H1 (cell line): ENCODE results near the gene SPAG4. TPM values are rescaled to one million over a fixed set of nuclear protein-coding genes. Genes with fewer than 3 reads are reported as not detected.

ENCODE experiments used
- CTCF ChIA-PET: fragments of 300-600 bp; sonication (Branson Sonifier 250); formaldehyde crosslinking; loops from one replicate; lab custom pipeline; 2021; ENCODE audit not compliant: partially characterized antibody; lab: Charles Lee
- POLR2A ChIA-PET: fragments of 300-600 bp; sonication (Branson Sonifier 250); formaldehyde crosslinking; loops from one replicate; lab custom pipeline; 2021; ENCODE audit warnings: inconsistent platforms; ENCODE audit not compliant: partially characterized antibody; lab: Charles Lee
- DNase-seq, 2 experiments: peaks; one replicate each; pipeline versions ENCODE4 v3.0.0 to v3.0.0-alpha.2; 2010 to 2022; ENCODE audit warnings: low spot score in 2 of 2, low read depth in 1 of 2, mixed read lengths in 1 of 2
- FAIRE-seq: peaks from 2 replicates; lab custom pipeline; 2011; peaks lifted over from hg19 to GRCh38; lab: Jason Lieb, UNC
- H2AFZ ChIP-seq: 2 replicates; pipeline ENCODE4 v1.8.1; 2012; ENCODE audit warnings: low read length, inconsistent platforms
- H2AK5ac ChIP-seq: 2 replicates; pipeline ENCODE4 v1.6.1; 2013; ENCODE audit warnings: low read depth, low read length
- H2BK120ac ChIP-seq: replicated peaks from 2 replicates; pipeline ENCODE3; 2013; ENCODE audit warnings: low read depth, low read length, inconsistent platforms
- H2BK12ac ChIP-seq: 2 replicates; pipeline ENCODE4 v1.6.1; 2013; ENCODE audit warnings: low read depth, low read length
- H2BK15ac ChIP-seq: 2 replicates; pipeline ENCODE4 v1.6.1; 2013; ENCODE audit warnings: low read length
- H2BK20ac ChIP-seq: 2 replicates; pipeline ENCODE4 v1.6.1; 2013; ENCODE audit warnings: low read length
- H2BK5ac ChIP-seq: 2 replicates; pipeline ENCODE4 v1.6.1; 2013; ENCODE audit warnings: low read depth, low read length
- H3K14ac ChIP-seq: 2 replicates; pipeline ENCODE4 v1.6.1; 2013; ENCODE audit warnings: inconsistent platforms; ENCODE audit not compliant: insufficient read length
- H3K18ac ChIP-seq: 2 replicates; pipeline ENCODE4 v1.6.1; 2013; ENCODE audit warnings: low read length; ENCODE audit errors: extremely low read depth
- H3K23ac ChIP-seq: 2 replicates; pipeline ENCODE4 v1.6.1; 2013; ENCODE audit warnings: inconsistent platforms; ENCODE audit not compliant: insufficient read length
- H3K23me2 ChIP-seq: 2 replicates; pipeline ENCODE4 v1.6.1; 2013; ENCODE audit warnings: low read depth, low read length
- H3K27ac ChIP-seq: 2 replicates; pipeline ENCODE4 v1.6.1; 2011; ENCODE audit warnings: low read depth, low read length, inconsistent platforms
- H3K27me3 ChIP-seq, 4 experiments: replicated peaks in 1 of 4; 1 replicate in 1 of 4; 2 replicates in 3 of 4; pipeline versions ENCODE4 v1.6.1 to v1.8.1; 2011 to 2013; ENCODE audit warnings: low read length in 3 of 4, mild to moderate bottlenecking in 3 of 4, inconsistent platforms in 2 of 4, mixed read lengths in 2 of 4, moderate library complexity in 1 of 4; ENCODE audit not compliant: control insufficient read depth in 3 of 4, insufficient read depth in 3 of 4; ENCODE audit errors: extremely low read depth in 1 of 4
- H3K36me3 ChIP-seq, 4 experiments: 2 replicates each; pipeline versions ENCODE4 v1.6.1 to v1.8.1; 2011 to 2013; ENCODE audit warnings: mild to moderate bottlenecking in 4 of 4, low read length in 3 of 4, moderate library complexity in 2 of 4, control low read depth in 1 of 4, inconsistent platforms in 1 of 4; ENCODE audit not compliant: insufficient read depth in 4 of 4, control insufficient read depth in 2 of 4
- H3K4ac ChIP-seq: replicated peaks from 2 replicates; pipeline ENCODE3; 2013; ENCODE audit warnings: low read length, low read depth, mixed read lengths, inconsistent platforms; ENCODE audit not compliant: insufficient read length
- H3K4me1 ChIP-seq, 4 experiments: replicated peaks in 1 of 4; 1 replicate in 1 of 4; 2 replicates in 3 of 4; pipeline versions ENCODE4 v1.6.1 to v1.8.1; 2011 to 2013; ENCODE audit warnings: low read length in 3 of 4, inconsistent platforms in 2 of 4, mixed read lengths in 1 of 4; ENCODE audit not compliant: insufficient read depth in 4 of 4, control insufficient read depth in 3 of 4
- H3K4me2 ChIP-seq, 2 experiments: 2 replicates each; pipeline versions ENCODE4 v1.6.1 to v1.8.1; 2011 to 2013; ENCODE audit warnings: low read depth in 2 of 2, low read length in 2 of 2, control low read depth in 1 of 2, inconsistent platforms in 1 of 2, mild to moderate bottlenecking in 1 of 2; ENCODE audit not compliant: insufficient read depth in 1 of 2
- H3K4me3 ChIP-seq, 4 experiments: fragments of 200-600, 300-600 bp in 1 of 4; sonication (generic), shearing (Covaris generic), sonication (Bioruptor Twin) in 1 of 4; 2 replicates each; pipeline versions ENCODE4 v1.5.1 to v1.8.1; 2011 to 2016; ENCODE audit warnings: low read length in 4 of 4, low read depth in 3 of 4, control low read depth in 2 of 4, inconsistent platforms in 2 of 4, mild to moderate bottlenecking in 2 of 4, mixed read lengths in 1 of 4, moderate library complexity in 1 of 4; ENCODE audit not compliant: insufficient read depth in 2 of 4; ENCODE audit errors: extremely low read depth in 1 of 4
- H3K56ac ChIP-seq: replicated peaks from 2 replicates; pipeline ENCODE3; 2013; ENCODE audit warnings: low read depth, mild to moderate bottlenecking, mixed read lengths, low read length, inconsistent platforms; ENCODE audit not compliant: insufficient read length
- H3K79me1 ChIP-seq: 2 replicates; pipeline ENCODE4 v1.6.1; 2013; ENCODE audit warnings: low read depth, low read length, control low read depth
- H3K79me2 ChIP-seq, 2 experiments: 2 replicates each; pipeline versions ENCODE4 v1.6.1 to v1.8.1; 2012 to 2013; ENCODE audit warnings: low read length in 2 of 2, mild to moderate bottlenecking in 2 of 2, inconsistent platforms in 1 of 2; ENCODE audit not compliant: insufficient read depth in 2 of 2, control insufficient read depth in 1 of 2
- H3K9ac ChIP-seq, 4 experiments: replicated peaks in 1 of 4; 1 replicate in 1 of 4; 2 replicates in 3 of 4; pipeline versions ENCODE4 v1.6.1 to v1.8.1; 2011 to 2013; ENCODE audit warnings: low read depth in 3 of 4, low read length in 3 of 4, control low read depth in 2 of 4, mild to moderate bottlenecking in 2 of 4, moderate library complexity in 2 of 4, inconsistent platforms in 1 of 4; ENCODE audit errors: extremely low read depth in 1 of 4
- H3K9me3 ChIP-seq, 2 experiments: 2 replicates each; pipeline versions ENCODE4 v1.6.1 to v1.8.1; 2012 to 2013; ENCODE audit warnings: mild to moderate bottlenecking in 2 of 2, moderate library complexity in 2 of 2, control low read depth in 1 of 2, inconsistent platforms in 1 of 2, low read depth in 1 of 2, low read length in 1 of 2, mixed read lengths in 1 of 2; ENCODE audit not compliant: insufficient read depth in 2 of 2
- H4K20me1 ChIP-seq, 2 experiments: replicated peaks in 1 of 2; 2 replicates each; pipeline versions ENCODE3 to v1.8.1; 2011 to 2013; ENCODE audit warnings: inconsistent platforms in 2 of 2, low read length in 2 of 2, mild to moderate bottlenecking in 1 of 2; ENCODE audit not compliant: insufficient read depth in 2 of 2, control insufficient read depth in 1 of 2
- H4K5ac ChIP-seq: 2 replicates; pipeline ENCODE4 v1.6.1; 2013; ENCODE audit warnings: low read length, low read depth, mixed read lengths, inconsistent platforms; ENCODE audit not compliant: insufficient read length
- H4K8ac ChIP-seq: 2 replicates; pipeline ENCODE4 v1.8.0; 2013; ENCODE audit warnings: mild to moderate bottlenecking, moderate library complexity, low read length, inconsistent platforms; ENCODE audit not compliant: insufficient read depth; ENCODE audit errors: extremely low read depth
- H4K91ac ChIP-seq: replicated peaks from 2 replicates; pipeline ENCODE3; 2013; ENCODE audit warnings: low read length, mixed read lengths, inconsistent platforms; ENCODE audit not compliant: insufficient read length
- BRCA1 ChIP-seq: IDR thresholded peaks from 2 replicates; pipeline ENCODE4 v1.6.1; 2012; ENCODE audit warnings: low read depth, low read length, improper control_type of control experiment
- EP300 ChIP-seq, 2 experiments: IDR thresholded peaks; 1 replicate in 1 of 2; 2 replicates in 1 of 2; pipeline ENCODE4 v1.6.1; 2011 to 2012; ENCODE audit warnings: low read depth in 2 of 2, low read length in 2 of 2, mild to moderate bottlenecking in 2 of 2, borderline replicate concordance in 1 of 2, inconsistent platforms in 1 of 2, moderate library complexity in 1 of 2
- KDM5A ChIP-seq: fragments of 200-600 bp; IDR thresholded peaks from 2 replicates; pipeline ENCODE4 v1.7.1; 2012; ENCODE audit warnings: mild to moderate bottlenecking, low read length, inconsistent platforms, mixed read lengths
- MAX ChIP-seq: IDR thresholded peaks from 2 replicates; pipeline ENCODE4 v1.6.1; 2012; ENCODE audit warnings: inconsistent platforms
- PHF8 ChIP-seq: fragments of 200-600 bp; sonication (generic); conservative IDR thresholded peaks from 2 replicates; pipeline ENCODE4 v1.7.1; 2012; ENCODE audit warnings: low read depth, mild to moderate bottlenecking, inconsistent platforms, low read length, moderate library complexity
- RAD21 ChIP-seq, 2 experiments: IDR thresholded peaks in 1 of 2; conservative IDR thresholded peaks in 1 of 2; 2 replicates each; pipeline ENCODE4 v1.6.1; 2011; ENCODE audit warnings: low read depth in 2 of 2, low read length in 2 of 2, improper control_type of control experiment in 1 of 2, inconsistent platforms in 1 of 2, mild to moderate bottlenecking in 1 of 2, moderate library complexity in 1 of 2
- SP2 ChIP-seq: IDR thresholded peaks from 2 replicates; pipeline ENCODE4 v1.6.1; 2012; ENCODE audit warnings: mild to moderate bottlenecking, low read length, inconsistent platforms
- TBP ChIP-seq: IDR thresholded peaks from 2 replicates; pipeline ENCODE4 v1.6.1; 2011; ENCODE audit warnings: low read depth, low read length, improper control_type of control experiment
- WGBS, 2 experiments: shearing (Covaris generic) in 1 of 2; methylation state at CpG; one replicate each; pipeline versions ENCODE4 v1.1.6 to v1.1.7; 2013 to 2015; ENCODE audit warnings: low lambda C conversion rate in 2 of 2, mixed read lengths in 2 of 2, inconsistent platforms in 1 of 2, low coverage in 1 of 2, missing lambda C conversion rate in 1 of 2; ENCODE audit not compliant: insufficient replicate concordance in 2 of 2, insufficient coverage in 1 of 2, insufficient read length in 1 of 2; ENCODE audit errors: extremely low coverage in 1 of 2, missing lambda C conversion rate in 1 of 2; 5-methylcytosine and 5-hydroxymethylcytosine counted together
- polyA plus RNA-seq, 7 experiments: library from polyadenylated mRNA; depleted of rRNA in 3 of 7; stranded (reverse) in 5 of 7; unstranded in 2 of 7; fragments of >200 nt in 5 of 7; fragments of 200-250 nt in 2 of 7; gene quantifications; 1 replicate in 5 of 7; 2 replicates in 1 of 7; 4 replicates in 1 of 7; pipeline versions ENCODE4 v1.2.1 to v1.2.3, GENCODE V29; 2011 to 2013; ENCODE audit warnings: missing spikeins in 2 of 7, mixed read lengths in 2 of 7
- total RNA-seq: library from RNA; stranded (reverse); fragmentation: NEBNext Ultra II Directional; extraction: Animal tissue kit (Norgen Biotek cat#: 25700); gene quantifications from 2 replicates; pipeline ENCODE4 v1.2.1, GENCODE V29; 2021

SPAG4 gene
- total and polyA plus RNA-seq, 2 of the 8 experiments (the other 6 are each of a cell fraction or from before 2014, with no cell fraction given) = 2.4 to 6.0 TPM

GRCh38 chr20:35619196-35620095, 3.8 kb downstream of the SPAG4 start:
- Histone ChIP-seq H3K36me3 (peaks cover 0 to 2% (median 0%) of the 10 kb centered on the region in 4 experiments; a peak in 1 of 8 replicates), H2BK5ac (peak overlapping the region; percentile 61; the same call in 1 of the 2 replicates), H3K14ac (no peak overlapping the region), H3K23ac (no peak overlapping the region), H2AK5ac (no peak overlapping the region), H2BK12ac (0 out of 2 replicates have a peak overlapping the region, but pooled peaks have one; percentile 27), H2BK120ac (no peak overlapping the region), H3K4me3 (peak overlapping the region; percentile 44 to 63 (median 55)), H3K4ac (no peak overlapping the region), H3K79me2 (no peaks in the 10 kb centered on the region), H3K18ac (peak overlapping the region; percentile 62), H3K9me3 (no peaks in the 10 kb centered on the region), H3K79me1 (no peaks in the 10 kb centered on the region), H2BK15ac (peak overlapping the region; percentile 95; the same call in 1 of the 2 replicates), H4K8ac (peak overlapping the region; percentile 91), H3K27me3 (peaks cover 0 to 8% (median 7%) of the 10 kb centered on the region in 4 experiments; a peak in 3 of 7 replicates), H4K91ac (no peak overlapping the region), H3K4me2 (peak overlapping the region; percentile 78 to 96), H3K27ac (no peak overlapping the region), H3K23me2 (peaks cover 12% of the 10 kb centered on the region; the same call in 1 of the 2 replicates), H2AFZ (0 out of 2 replicates have a peak overlapping the region, but pooled peaks have one; percentile 36), H2BK20ac (no peak overlapping the region), H3K56ac (peak overlapping the region; percentile 77), H4K5ac (peak overlapping the region; percentile 61), H3K9ac (peak overlapping the region in 2 of 4 experiments; percentile 61 to 70; a peak in 4 of 7 replicates), H4K20me1 (no peaks in the 10 kb centered on the region), H3K4me1 (peaks cover 0 to 19% (median 8%) of the 10 kb centered on the region in 4 experiments; a peak in 6 of 7 replicates)
- ChIA-PET POLR2A (interaction anchor here (0.6 to 4.8 kb wide), 17 partner anchors 12 to 165 kb away, joined by 3 to 28 read pairs (median 4); partner anchors contain the start of genes CPNE1, ERGIC3, PHF20 and RBM12), CTCF (interaction anchor here (0.5 to 10.1 kb wide), 30 partner anchors 9 to 343 kb away, joined by 3 to 121 read pairs (median 4); partner anchors contain the start of genes CPNE1, RBM12 and SCAND1)
- FAIRE-seq (no peak), DNase-seq (peak; percentile 73 to 95)
- WGBS, 2 experiments = 9% methylated on average over 49 of the region's 49 CpGs; no CpG with 5 or more reads in 1 of the 2 experiments
- TF ChIP-seq BRCA1 (no peak), RAD21 (IDR thresholded peaks at IDR 0.05 in 1 of 2, conservative IDR thresholded peaks at IDR 0.05 in 1 of 2; ENCODE audit: low read depth in 2 of 2, low read length in 2 of 2) (peak; percentile 29 to 46; a peak in 3 of 4 replicates), EP300 (IDR thresholded peaks at IDR 0.05; ENCODE audit: borderline replicate concordance in 1 of 2, low read depth in 2 of 2, low read length in 2 of 2) (no peak), TBP (peak; percentile 63; the same call in 1 of the 2 replicates), PHF8 (peak; percentile 67), KDM5A (no peak), SP2 (no peak), MAX (peak; percentile 97)
